PC-9 (cell line): ENCODE data around the gene HOXB5. TPM values are rescaled to one million over a fixed set of nuclear protein-coding genes. Genes with fewer than 3 reads are reported as not detected.

Experiments used
- BruUV-seq: library from RNA; stranded (reverse); fragments of 400-500 nt; replicated peaks from 2 replicates; lab custom pipeline; 2021; lab: Mats Ljungman, UMichigan
- CTCF ChIA-PET: fragments of 300-600 bp; sonication (Branson Sonifier 250); formaldehyde crosslinking; loops from one replicate; lab custom pipeline; 2022; ENCODE audit warnings: antibody characterized with exemption; lab: Charles Lee
- POLR2A ChIA-PET: fragments of 300-600 bp; sonication (Branson Sonifier 250); formaldehyde crosslinking; loops from one replicate; lab custom pipeline; 2022; ENCODE audit warnings: antibody characterized with exemption; ENCODE audit not compliant: unreplicated experiment; lab: Charles Lee
- DNase-seq, 2 experiments: peaks; one replicate each; pipeline versions ENCODE4 v3.0.0 to v3.0.0-alpha.2; 2015 to 2022; ENCODE audit warnings: mixed read lengths in 1 of 2
- H2AFZ ChIP-seq: fragments of 200-600 bp; sonication (generic); 2 replicates; pipeline ENCODE4 v1.8.1; 2017; ENCODE audit warnings: antibody characterized with exemption
- H3F3A ChIP-seq: fragments of 200-600 bp; sonication (generic); 2 replicates; pipeline ENCODE4 v1.8.1; 2017; ENCODE audit warnings: antibody characterized with exemption, mild to moderate bottlenecking, low read depth; ENCODE audit not compliant: insufficient read depth
- H3K27ac ChIP-seq: fragments of 200-600 bp; sonication (generic); 2 replicates; pipeline ENCODE4 v1.6.1; 2016; ENCODE audit warnings: mixed run types
- H3K27me3 ChIP-seq: fragments of 200-600 bp; sonication (generic); 2 replicates; pipeline ENCODE4 v1.6.1; 2016; ENCODE audit warnings: low read depth, mixed run types; ENCODE audit not compliant: insufficient read depth
- H3K36me3 ChIP-seq: fragments of 200-600 bp; sonication (generic); 2 replicates; pipeline ENCODE4 v1.6.1; 2016; ENCODE audit warnings: low read depth, mixed run types
- H3K4me1 ChIP-seq: fragments of 200-600 bp; sonication (generic); replicated peaks from 2 replicates; pipeline ENCODE4 v1.6.1; 2016; ENCODE audit warnings: mixed run types; ENCODE audit not compliant: insufficient read depth
- H3K4me2 ChIP-seq: fragments of 200-600 bp; sonication (generic); 2 replicates; pipeline ENCODE4 v1.6.1; 2017; ENCODE audit warnings: mixed run types
- H3K4me3 ChIP-seq: fragments of 200-600 bp; sonication (generic); 2 replicates; pipeline ENCODE4 v1.6.1; 2016; ENCODE audit warnings: mixed run types
- H3K79me2 ChIP-seq: fragments of 200-600 bp; sonication (generic); 2 replicates; pipeline ENCODE4 v1.6.1; 2017; ENCODE audit warnings: low read depth, mixed run types
- H3K9me2 ChIP-seq: fragments of 200-600 bp; sonication (generic); 2 replicates; pipeline ENCODE4 v1.8.1; 2017; ENCODE audit warnings: mild to moderate bottlenecking; ENCODE audit not compliant: insufficient read depth
- H3K9me3 ChIP-seq: fragments of 200-600 bp; sonication (generic); 2 replicates; pipeline ENCODE4 v1.8.1; 2016; ENCODE audit warnings: low read depth; ENCODE audit not compliant: insufficient read depth
- H4K20me1 ChIP-seq: fragments of 200-600 bp; sonication (generic); 2 replicates; pipeline ENCODE4 v1.8.1; 2017; ENCODE audit not compliant: insufficient read depth
- CTCF ChIP-seq: fragments of 200-600 bp; sonication (generic); conservative IDR thresholded peaks from 2 replicates; pipeline ENCODE4 v1.6.1; 2017; ENCODE audit warnings: mixed run types, antibody characterized with exemption, mild to moderate bottlenecking, moderate library complexity
- EZH2 ChIP-seq: fragments of 200-600 bp; sonication (generic); IDR thresholded peaks from 2 replicates; pipeline ENCODE4 v1.8.0; 2017; ENCODE audit warnings: antibody characterized with exemption, low read depth
- intact Hi-C: fragments of 100-400 bp; cut with micrococcal nuclease; formaldehyde crosslinking; loops from one replicate; pipeline ENCODE4 v1.10.0; 2022; ENCODE audit not compliant: unreplicated experiment
- total RNA-seq: library from RNA; stranded (reverse); gene quantifications from 2 replicates; pipeline ENCODE4 v1.2.3, GENCODE V29; 2021

Gene HOXB5
- total RNA-seq, 1 experiment from 2014 or later, result 12.9 TPM

GRCh38 chr17:48547808-48548522 lies 45.6 kb downstream of the HOXB5 start:
- Histone ChIP-seq H3K27ac (no peak overlapping the region), H3K36me3 (no peaks in the 10 kb centered on the region), H3K4me1 (no peaks in the 10 kb centered on the region), H3K27me3 (no peaks in the 10 kb centered on the region), H3F3A (peaks cover 7% of the 10 kb centered on the region; the same call in 1 of the 2 replicates), H2AFZ (no peak overlapping the region), H3K79me2 (no peaks in the 10 kb centered on the region), H3K9me2 (no peaks in the 10 kb centered on the region), H4K20me1 (no peaks in the 10 kb centered on the region), H3K9me3 (no peaks in the 10 kb centered on the region), H3K4me3 (no peak overlapping the region), H3K4me2 (no peak overlapping the region)
- ChIA-PET POLR2A (no interaction called here), CTCF (interaction anchor here (0.5 to 0.6 kb wide), 2 partner anchors 13 to 88 kb away, joined by 3 to 5 read pairs; no protein-coding TSS in a partner anchor)
- no TSS peak for BruUV-seq
- no peak for DNase-seq
- TF ChIP-seq CTCF, result no peak
- TF ChIP-seq EZH2, result no peak
- intact Hi-C loops, result no loop called here

DNA sequence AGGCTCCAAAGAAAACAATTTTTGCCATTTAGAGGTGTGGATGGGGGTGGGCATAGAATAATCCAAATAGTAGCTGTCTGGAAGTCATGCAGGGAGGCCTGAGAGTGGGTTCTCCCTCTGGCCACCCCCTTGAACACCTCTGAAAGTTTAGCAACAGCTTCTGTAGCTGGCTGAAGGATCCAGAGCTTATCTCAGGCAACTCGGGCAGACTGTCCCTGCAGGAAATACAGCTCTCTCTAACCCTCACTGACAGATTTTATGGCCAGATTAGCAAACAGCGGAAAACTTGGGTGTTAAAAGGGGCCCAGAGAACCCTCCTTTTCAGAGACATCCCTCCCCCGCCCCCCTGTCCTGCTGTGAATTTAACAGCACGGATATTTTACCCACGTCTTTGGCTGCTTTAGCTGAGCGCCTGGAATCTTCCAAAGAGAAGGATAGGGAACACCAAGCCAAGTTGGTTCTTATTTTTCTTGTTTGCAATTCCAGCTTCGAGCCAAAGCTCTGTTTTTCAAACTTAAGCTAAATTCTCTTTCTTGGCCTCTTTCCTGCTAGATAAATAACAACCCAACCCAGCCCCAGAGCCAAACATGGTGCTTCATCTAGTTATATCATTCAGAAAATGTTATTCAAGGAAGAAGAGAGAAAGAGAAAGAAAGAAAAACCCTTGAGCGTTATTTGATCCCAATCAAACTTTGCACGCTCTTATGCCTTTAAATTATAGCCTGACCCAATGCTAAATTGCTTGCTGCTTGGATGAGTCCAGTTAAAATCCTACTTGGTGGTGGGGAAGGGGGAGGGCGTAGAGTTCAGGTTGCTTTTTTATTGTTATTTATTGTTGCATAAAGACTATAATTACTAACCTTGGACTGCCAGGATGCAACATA lies 46.4 kb downstream of the HOXB5 start:
- H3K4me1 ChIP-seq, result no peaks in the 10 kb centered on the region
- no peak overlapping the region for H3K4me3 ChIP-seq
- no peak for TF ChIP-seq CTCF
- no peak for TF ChIP-seq EZH2
- DNase-seq, result no peak
- H3F3A ChIP-seq, result peaks cover 7% of the 10 kb centered on the region; the same call in 1 of the 2 replicates
- no peaks in the 10 kb centered on the region for H4K20me1 ChIP-seq
- no peak overlapping the region for H3K27ac ChIP-seq
- POLR2A ChIA-PET, result interaction anchor here (0.6 kb wide), 1 partner anchor 267 kb away, joined by 13 read pairs; no protein-coding TSS in a partner anchor
- H3K4me2 ChIP-seq, result no peak overlapping the region
- BruUV-seq, result no TSS peak
- no peaks in the 10 kb centered on the region for H3K27me3 ChIP-seq
- intact Hi-C loops, result no loop called here
- H3K9me2 ChIP-seq, result no peaks in the 10 kb centered on the region
- H2AFZ ChIP-seq, result no peak overlapping the region
- no peaks in the 10 kb centered on the region for H3K9me3 ChIP-seq
- no peaks in the 10 kb centered on the region for H3K79me2 ChIP-seq
- no peaks in the 10 kb centered on the region for H3K36me3 ChIP-seq
- CTCF ChIA-PET, result interaction anchor here (0.5 to 0.6 kb wide), 2 partner anchors 14 to 89 kb away, joined by 3 to 5 read pairs; no protein-coding TSS in a partner anchor

- Histone ChIP-seq H3K27ac (no peak overlapping the region), H3K4me1 (no peaks in the 10 kb centered on the region), H3K4me3 (no peak overlapping the region), H3K79me2 (no peaks in the 10 kb centered on the region), H3F3A (peaks cover 7% of the 10 kb centered on the region; the same call in 1 of the 2 replicates), H3K9me2 (no peaks in the 10 kb centered on the region), H3K36me3 (no peaks in the 10 kb centered on the region), H3K9me3 (no peaks in the 10 kb centered on the region), H3K4me2 (no peak overlapping the region), H3K27me3 (no peaks in the 10 kb centered on the region), H4K20me1 (no peaks in the 10 kb centered on the region), H2AFZ (no peak overlapping the region)
- ChIA-PET POLR2A (interaction anchor here (0.6 to 0.7 kb wide), 2 partner anchors 63 to 266 kb away, joined by 3 to 13 read pairs; no protein-coding TSS in a partner anchor), CTCF (no interaction called here)
- DNase-seq, result no peak
- BruUV-seq, result no TSS peak
- no peak for TF ChIP-seq EZH2
- TF ChIP-seq CTCF, result no peak
- intact Hi-C loops, result no loop called here
These were observed 47.2 kb downstream of the HOXB5 start for GRCh38 chr17:48546137-48546923.
